GM23338 (cell line): ENCODE measurements around the gene TDRD7. TPM values are rescaled to one million over a fixed set of nuclear protein-coding genes. Genes with fewer than 3 reads are reported as not detected.

Source experiments
- ATAC-seq: fragments of 200-7000 bp; cut with Tn5 transposase; 3 replicates; pipeline ENCODE4 v1.9.1; 2020
- DNase-seq: peaks from one replicate; pipeline ENCODE4 v3.0.0-alpha.2; 2015; ENCODE audit warnings: low spot score
- H2AFZ ChIP-seq: fragments of 200-600 bp; sonication (generic); 2 replicates; pipeline ENCODE4 v1.8.0; 2016; ENCODE audit warnings: antibody characterized with exemption, mild to moderate bottlenecking, moderate library complexity
- H3F3A ChIP-seq: fragments of 200-600 bp; sonication (generic); replicated peaks from 2 replicates; pipeline ENCODE4 v1.8.0; 2017; ENCODE audit warnings: antibody characterized with exemption, mixed run types, low read depth
- H3K27ac ChIP-seq: fragments of 200-600 bp; sonication (generic); 2 replicates; pipeline ENCODE4 v1.6.1; 2016; ENCODE audit warnings: low read depth
- H3K27me3 ChIP-seq: fragments of 200-600 bp; sonication (generic); 2 replicates; pipeline ENCODE4 v1.8.0; 2016; ENCODE audit warnings: mild to moderate bottlenecking, mixed run types, moderate library complexity; ENCODE audit not compliant: insufficient read depth
- H3K36me3 ChIP-seq: fragments of 200-600 bp; sonication (generic); 2 replicates; pipeline ENCODE4 v1.8.0; 2016; ENCODE audit warnings: mild to moderate bottlenecking; ENCODE audit not compliant: insufficient read depth
- H3K4me1 ChIP-seq: fragments of 200-600 bp; sonication (generic); 2 replicates; pipeline ENCODE4 v1.8.0; 2016; ENCODE audit warnings: mild to moderate bottlenecking, moderate library complexity; ENCODE audit not compliant: insufficient read depth
- H3K4me2 ChIP-seq: fragments of 200-600 bp; sonication (generic); 2 replicates; pipeline ENCODE4 v1.7.1; 2017; ENCODE audit warnings: mixed run types
- H3K4me3 ChIP-seq: fragments of 200-600 bp; sonication (generic); 2 replicates; pipeline ENCODE4 v1.6.1; 2016; ENCODE audit warnings: mixed run types
- H3K79me2 ChIP-seq: fragments of 200-600 bp; sonication (generic); replicated peaks from 2 replicates; pipeline ENCODE4 v1.8.0; 2017; ENCODE audit warnings: mild to moderate bottlenecking; ENCODE audit not compliant: insufficient read depth
- H3K9me2 ChIP-seq: fragments of 200-600 bp; sonication (generic); 2 replicates; pipeline ENCODE4 v1.8.0; 2017; ENCODE audit not compliant: insufficient read depth
- H4K20me1 ChIP-seq: fragments of 200-600 bp; sonication (generic); replicated peaks from 2 replicates; pipeline ENCODE4 v1.8.0; 2017; ENCODE audit warnings: mild to moderate bottlenecking; ENCODE audit not compliant: insufficient read depth
- H3K27ac Mint-ChIP-seq: 2 replicates; pipeline ENCODE4 v1.8.0; 2020; ENCODE audit warnings: inconsistent platforms, mild to moderate bottlenecking, moderate library complexity, mixed read lengths
- H3K27me3 Mint-ChIP-seq: 3 replicates; pipeline ENCODE4 v1.8.0; 2022; ENCODE audit warnings: low read depth, mild to moderate bottlenecking, moderate library complexity, mixed read lengths, inconsistent platforms; ENCODE audit not compliant: insufficient read depth, poor library complexity
- H3K36me3 Mint-ChIP-seq: 3 replicates; pipeline ENCODE4 v1.8.0; 2021; ENCODE audit warnings: low read depth, mild to moderate bottlenecking, inconsistent platforms, moderate library complexity, mixed read lengths
- H3K4me1 Mint-ChIP-seq: 3 replicates; pipeline ENCODE4 v1.8.0; 2020; ENCODE audit warnings: mild to moderate bottlenecking, inconsistent platforms, mixed read lengths
- H3K4me3 Mint-ChIP-seq: 3 replicates; pipeline ENCODE4 v1.8.0; 2021; ENCODE audit warnings: moderate library complexity, mild to moderate bottlenecking, inconsistent platforms, mixed read lengths
- H3K9me3 Mint-ChIP-seq: 3 replicates; pipeline ENCODE4 v1.8.0; 2020; ENCODE audit warnings: moderate library complexity, mild to moderate bottlenecking, inconsistent platforms, mixed read lengths
- CREB1 ChIP-seq: fragments of 250-450 bp; sonication (Bioruptor Pico); IDR thresholded peaks from 2 replicates; pipeline ENCODE4 v1.5.0; 2020; ENCODE audit warnings: low read depth, mild to moderate bottlenecking, moderate library complexity
- ETS1 ChIP-seq: IDR thresholded peaks from 2 replicates; pipeline ENCODE4 v1.6.1; 2016; ENCODE audit warnings: antibody characterized with exemption
- EZH2 ChIP-seq: fragments of 200-600 bp; sonication (generic); IDR thresholded peaks from one replicate; pipeline ENCODE4 v1.8.0; 2017; ENCODE audit warnings: antibody characterized with exemption, mild to moderate bottlenecking, low read depth; ENCODE audit not compliant: unreplicated experiment
- EZH2phosphoT487 ChIP-seq: fragments of 200-600 bp; sonication (generic); IDR thresholded peaks from one replicate; pipeline ENCODE4 v1.8.1; 2018; ENCODE audit warnings: antibody characterized with exemption; ENCODE audit not compliant: unreplicated experiment
- JUNB ChIP-seq: IDR thresholded peaks from one replicate; pipeline ENCODE4 v1.6.1; 2016; ENCODE audit warnings: antibody characterized with exemption; ENCODE audit not compliant: unreplicated experiment
- NANOG ChIP-seq: IDR thresholded peaks from 2 replicates; pipeline ENCODE4 v1.6.1; 2016; ENCODE audit warnings: antibody characterized with exemption, borderline replicate concordance
- POLR2AphosphoS5 ChIP-seq: IDR thresholded peaks from 2 replicates; pipeline ENCODE4 v1.6.1; 2016; ENCODE audit warnings: antibody characterized with exemption, low read depth
- REST ChIP-seq: IDR thresholded peaks from one replicate; pipeline ENCODE4 v1.6.1; 2018; ENCODE audit warnings: antibody characterized with exemption; ENCODE audit not compliant: unreplicated experiment
- ZNF114 ChIP-seq: fragments of 250-450 bp; sonication (Bioruptor Pico); IDR thresholded peaks from 2 replicates; pipeline ENCODE4 v1.5.0; 2020; ENCODE audit warnings: mild to moderate bottlenecking, moderate library complexity
- ZNF331 ChIP-seq: fragments of 250-450 bp; sonication (Bioruptor Pico); IDR thresholded peaks from 2 replicates; pipeline ENCODE4 v1.5.0; 2020; ENCODE audit warnings: low read depth, mild to moderate bottlenecking, moderate library complexity
- polyA plus RNA-seq: library from polyadenylated mRNA; unstranded; fragments of >200 nt; fragmentation: Nextera tagmentation; extraction: Ambion mirVana; gene quantifications from 2 replicates; pipeline ENCODE4 v1.2.1, GENCODE V29; 2016
- total RNA-seq: library from RNA; depleted of rRNA; stranded (reverse); fragments of >200 nt; shearing (Covaris generic); gene quantifications from 2 replicates; pipeline ENCODE4 v1.2.3, GENCODE V29; 2014
- TF ChIP-seq, protein P1 (sequence below), 2 experiments: fragments of 200-600 bp in 1 of 2; sonication (generic) in 1 of 2; conservative IDR thresholded peaks; 2 replicates each; pipeline versions ENCODE4 v1.5.1 to v1.6.1; 2016 to 2017; ENCODE audit warnings: antibody characterized with exemption in 2 of 2, low read depth in 2 of 2, mild to moderate bottlenecking in 2 of 2, moderate library complexity in 1 of 2

The TDRD7 gene
- total and polyA plus RNA-seq, 2 experiments from 2014 or later = 1.7 to 3.1 TPM

DNA sequence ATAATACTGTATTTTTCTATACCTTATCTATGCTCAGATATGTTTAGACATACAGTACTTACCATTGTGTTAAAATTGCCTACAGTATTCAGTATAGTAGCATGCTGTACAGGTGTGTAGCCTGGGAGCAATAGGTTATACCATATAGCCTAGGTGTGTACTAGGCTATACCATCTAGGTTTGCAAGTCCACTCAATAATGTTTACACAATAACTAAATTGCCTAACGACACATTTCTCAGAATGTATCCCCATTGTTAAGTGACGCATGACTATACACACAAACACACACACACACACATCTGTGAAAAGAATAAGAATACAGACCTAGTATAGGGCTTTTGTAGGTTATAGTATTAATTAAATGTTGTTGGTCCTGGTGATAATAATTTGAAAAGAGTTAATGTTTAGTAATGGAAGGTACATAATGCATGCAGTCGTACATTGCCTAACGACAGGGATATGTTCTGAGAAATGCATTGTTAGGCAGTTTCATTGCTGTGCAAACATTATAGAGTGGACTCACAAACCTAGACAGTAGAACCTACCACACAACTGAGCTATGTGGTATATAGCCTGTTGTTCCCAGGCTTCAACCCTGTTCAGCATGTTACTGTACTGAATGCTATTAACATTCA, 13.6 kb downstream of the TDRD7 start (continued):
- no peak for TF ChIP-seq REST
- TF ChIP-seq POLR2AphosphoS5 = no peak
- no peak for TF ChIP-seq ETS1
- TF ChIP-seq, protein P1, sequence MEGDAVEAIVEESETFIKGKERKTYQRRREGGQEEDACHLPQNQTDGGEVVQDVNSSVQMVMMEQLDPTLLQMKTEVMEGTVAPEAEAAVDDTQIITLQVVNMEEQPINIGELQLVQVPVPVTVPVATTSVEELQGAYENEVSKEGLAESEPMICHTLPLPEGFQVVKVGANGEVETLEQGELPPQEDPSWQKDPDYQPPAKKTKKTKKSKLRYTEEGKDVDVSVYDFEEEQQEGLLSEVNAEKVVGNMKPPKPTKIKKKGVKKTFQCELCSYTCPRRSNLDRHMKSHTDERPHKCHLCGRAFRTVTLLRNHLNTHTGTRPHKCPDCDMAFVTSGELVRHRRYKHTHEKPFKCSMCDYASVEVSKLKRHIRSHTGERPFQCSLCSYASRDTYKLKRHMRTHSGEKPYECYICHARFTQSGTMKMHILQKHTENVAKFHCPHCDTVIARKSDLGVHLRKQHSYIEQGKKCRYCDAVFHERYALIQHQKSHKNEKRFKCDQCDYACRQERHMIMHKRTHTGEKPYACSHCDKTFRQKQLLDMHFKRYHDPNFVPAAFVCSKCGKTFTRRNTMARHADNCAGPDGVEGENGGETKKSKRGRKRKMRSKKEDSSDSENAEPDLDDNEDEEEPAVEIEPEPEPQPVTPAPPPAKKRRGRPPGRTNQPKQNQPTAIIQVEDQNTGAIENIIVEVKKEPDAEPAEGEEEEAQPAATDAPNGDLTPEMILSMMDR (conservative IDR thresholded peaks at IDR 0.05; ENCODE audit: low read depth in 2 of 2) = no peak
- TF ChIP-seq ZNF331 (CRISPR knock-in tag) = no peak
- TF ChIP-seq NANOG = no peak

DNA sequence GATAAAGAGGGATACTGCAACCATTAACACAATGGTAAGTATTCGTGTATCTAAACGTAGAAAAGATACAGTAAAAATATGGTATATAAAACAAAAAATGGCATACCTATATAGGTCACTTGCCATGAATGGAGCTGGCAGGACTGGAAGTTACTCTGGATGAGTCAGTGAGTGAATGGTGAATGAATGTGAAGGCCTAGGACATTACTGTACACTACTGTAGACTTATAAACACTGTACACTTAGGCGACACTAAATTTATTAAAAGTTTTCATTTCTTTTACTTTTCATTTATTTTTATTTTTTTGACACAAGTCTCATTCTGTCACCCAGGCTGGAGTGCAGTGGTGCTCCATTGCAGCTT, 14.1 kb downstream of the TDRD7 start:
- H3K4me1 Mint-ChIP-seq = no peaks in the 10 kb centered on the region; the same call in 2 of the 3 replicates
- no peak overlapping the region for H3K27ac Mint-ChIP-seq
- no peak overlapping the region for H3K4me3 ChIP-seq
- no peaks in the 10 kb centered on the region for H3K4me1 ChIP-seq
- H3K79me2 ChIP-seq = no peaks in the 10 kb centered on the region
- H3K9me3 Mint-ChIP-seq = no peaks in the 10 kb centered on the region
- no peaks in the 10 kb centered on the region for H3K36me3 ChIP-seq
- no peak overlapping the region for H3K27ac ChIP-seq
- H3K9me2 ChIP-seq = no peaks in the 10 kb centered on the region
- no peak overlapping the region for H3K4me2 ChIP-seq
- no peaks in the 10 kb centered on the region for H4K20me1 ChIP-seq
- H3K36me3 Mint-ChIP-seq = no peaks in the 10 kb centered on the region
- H3K27me3 Mint-ChIP-seq = peaks cover 2% of the 10 kb centered on the region
- H3F3A ChIP-seq = no peaks in the 10 kb centered on the region
- DNase-seq (no peak), ATAC-seq (no peak)
- H3K4me3 Mint-ChIP-seq = no peak overlapping the region
- no peak overlapping the region for H2AFZ ChIP-seq
- H3K27me3 ChIP-seq = no peaks in the 10 kb centered on the region
- TF ChIP-seq ZNF331 (CRISPR knock-in tag) = no peak
- no peak for TF ChIP-seq EZH2phosphoT487
- no peak for TF ChIP-seq ETS1
- TF ChIP-seq REST = no peak
- TF ChIP-seq ZNF114 (CRISPR knock-in tag) = no peak
- TF ChIP-seq, protein P1 (conservative IDR thresholded peaks at IDR 0.05; ENCODE audit: low read depth in 2 of 2) = no peak
- TF ChIP-seq EZH2 = no peak
- TF ChIP-seq JUNB = no peak
- no peak for TF ChIP-seq POLR2AphosphoS5
- no peak for TF ChIP-seq CREB1 (CRISPR knock-in tag)
